Measurements from ENCODE around the gene ASMT. TPM values are rescaled to one million over a fixed set of nuclear protein-coding genes. Genes with fewer than 3 reads are reported as not detected.

ASMT gene
- total RNA-seq, 2 donors from 2014 or later = not detected

DNA sequence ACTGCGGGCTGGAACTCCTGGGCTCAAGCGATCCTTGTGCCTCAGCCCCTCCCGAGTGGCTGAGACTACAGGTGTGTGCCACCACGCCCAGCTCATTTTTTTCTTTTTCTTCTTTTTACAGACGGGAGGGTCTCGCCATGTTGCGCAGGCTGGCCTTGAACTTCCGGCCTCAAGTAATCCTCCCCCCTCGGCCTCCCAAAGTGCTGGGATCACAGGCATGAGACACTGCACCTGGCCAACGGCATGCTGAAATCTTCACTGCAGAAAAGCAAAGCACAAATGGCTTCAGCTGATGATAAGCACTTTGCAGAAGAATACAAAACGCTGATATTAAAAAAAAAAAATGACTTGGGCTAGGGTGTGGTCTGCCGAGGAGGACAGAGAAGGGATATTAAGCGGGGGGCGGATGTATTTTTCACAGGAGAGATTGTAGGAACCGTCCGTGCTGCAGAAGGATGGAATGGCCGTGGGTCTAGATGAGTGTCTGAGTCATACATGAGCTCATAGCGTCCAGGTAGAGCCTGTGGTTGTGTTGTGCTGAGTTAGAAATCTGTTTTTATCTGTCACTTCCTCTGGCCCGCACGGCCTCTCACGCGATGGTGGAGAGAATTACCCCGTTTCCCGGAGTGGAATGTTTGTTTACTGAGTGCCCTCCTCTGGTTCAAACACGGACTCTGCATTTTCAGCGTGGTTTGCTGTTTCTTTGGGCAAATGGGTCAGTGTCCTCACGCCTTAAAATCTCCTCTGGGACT lies 32.0 kb upstream of the ASMT start:
- Histone ChIP-seq H3K9me3 (no peaks in the 10 kb centered on the region), H3K27me3 (no peaks in the 10 kb centered on the region), H3K27ac (no peak overlapping the region), H3K36me3 (no peaks in the 10 kb centered on the region), H3K4me3 (no peak overlapping the region), H3K4me1 (no peaks in the 10 kb centered on the region)
- DNase-seq (ENCODE audit: low spot score) = peak; percentile 57
- TF ChIP-seq, protein P1, sequence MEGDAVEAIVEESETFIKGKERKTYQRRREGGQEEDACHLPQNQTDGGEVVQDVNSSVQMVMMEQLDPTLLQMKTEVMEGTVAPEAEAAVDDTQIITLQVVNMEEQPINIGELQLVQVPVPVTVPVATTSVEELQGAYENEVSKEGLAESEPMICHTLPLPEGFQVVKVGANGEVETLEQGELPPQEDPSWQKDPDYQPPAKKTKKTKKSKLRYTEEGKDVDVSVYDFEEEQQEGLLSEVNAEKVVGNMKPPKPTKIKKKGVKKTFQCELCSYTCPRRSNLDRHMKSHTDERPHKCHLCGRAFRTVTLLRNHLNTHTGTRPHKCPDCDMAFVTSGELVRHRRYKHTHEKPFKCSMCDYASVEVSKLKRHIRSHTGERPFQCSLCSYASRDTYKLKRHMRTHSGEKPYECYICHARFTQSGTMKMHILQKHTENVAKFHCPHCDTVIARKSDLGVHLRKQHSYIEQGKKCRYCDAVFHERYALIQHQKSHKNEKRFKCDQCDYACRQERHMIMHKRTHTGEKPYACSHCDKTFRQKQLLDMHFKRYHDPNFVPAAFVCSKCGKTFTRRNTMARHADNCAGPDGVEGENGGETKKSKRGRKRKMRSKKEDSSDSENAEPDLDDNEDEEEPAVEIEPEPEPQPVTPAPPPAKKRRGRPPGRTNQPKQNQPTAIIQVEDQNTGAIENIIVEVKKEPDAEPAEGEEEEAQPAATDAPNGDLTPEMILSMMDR (IDR thresholded peaks at IDR 0.05) = no peak

DNA sequence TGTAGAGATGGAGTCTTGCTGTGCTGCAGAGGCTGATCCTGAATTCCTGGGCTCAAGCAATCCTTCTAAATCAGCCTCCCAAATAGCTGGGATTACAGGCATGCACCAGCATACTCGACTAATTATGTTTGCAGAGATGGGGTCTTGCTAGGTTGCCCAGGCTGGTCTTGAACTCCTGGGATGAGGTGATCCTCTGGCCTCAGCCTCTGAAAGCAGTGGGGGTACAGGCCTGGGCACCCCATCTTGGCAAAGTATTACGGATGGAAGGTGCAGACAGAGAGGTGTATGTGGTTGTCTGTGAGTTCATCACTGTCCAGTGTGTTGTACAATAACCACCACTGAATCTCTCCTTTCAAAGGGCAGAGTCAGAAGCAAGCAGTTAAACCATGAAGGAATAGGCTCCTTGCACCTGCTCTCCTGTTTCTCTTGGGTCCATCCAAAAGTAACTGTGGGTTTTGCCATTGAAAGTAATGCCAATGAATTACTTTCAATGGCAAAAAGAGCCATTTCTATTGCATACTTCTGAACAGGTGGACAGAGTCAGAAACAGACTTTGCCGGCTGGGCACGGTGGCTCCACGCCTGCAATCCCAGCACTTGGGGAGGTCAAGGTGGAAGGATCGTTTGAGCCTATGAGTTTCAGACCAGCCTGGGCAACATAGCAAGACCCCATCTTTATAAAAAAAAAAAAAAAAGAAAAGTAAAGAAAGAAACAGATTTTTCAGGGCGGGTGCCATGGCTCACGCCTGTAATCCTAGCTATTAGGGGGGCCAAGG lies 30.4 kb upstream of the ASMT start:
- H3K4me3 ChIP-seq = no peak overlapping the region
- H3K27me3 ChIP-seq = no peaks in the 10 kb centered on the region
- no peaks in the 10 kb centered on the region for H3K4me1 ChIP-seq
- peak; percentile 13 for DNase-seq (ENCODE audit: low spot score)
- no peak overlapping the region for H3K27ac ChIP-seq
- TF ChIP-seq, protein P1 (IDR thresholded peaks at IDR 0.05) = no peak
- no peaks in the 10 kb centered on the region for H3K9me3 ChIP-seq
- no peaks in the 10 kb centered on the region for H3K36me3 ChIP-seq

DNA sequence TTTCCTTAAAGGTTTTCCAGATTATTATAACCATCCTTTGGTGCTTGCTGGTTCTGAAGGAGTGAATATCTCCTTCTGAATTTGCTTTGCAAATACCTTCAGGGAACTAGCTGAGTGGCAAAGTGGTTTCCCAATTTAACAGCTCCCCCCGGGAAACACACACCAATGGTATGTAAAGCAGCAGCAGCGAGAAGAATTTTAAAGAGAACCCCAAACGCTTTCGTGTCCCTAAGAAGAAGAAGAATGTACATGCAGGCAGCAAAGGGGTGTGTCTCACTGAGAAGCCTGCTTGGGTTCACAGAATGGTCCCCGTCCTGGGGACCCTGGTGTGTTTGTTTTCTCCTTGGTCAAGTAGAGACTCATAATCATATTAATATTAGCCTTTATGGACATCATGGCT lies 27.7 kb upstream of the ASMT start:
- TF ChIP-seq, protein P1 (IDR thresholded peaks at IDR 0.05) = no peak
- Histone ChIP-seq H3K4me3 (no peak overlapping the region), H3K4me1 (peaks cover 0 to under 1% of the 10 kb centered on the region in 2 donors), H3K27me3 (no peaks in the 10 kb centered on the region), H3K36me3 (no peaks in the 10 kb centered on the region), H3K9me3 (no peaks in the 10 kb centered on the region), H3K27ac (no peak overlapping the region)
- peak; percentile 21 for DNase-seq (ENCODE audit: low spot score)

DNA sequence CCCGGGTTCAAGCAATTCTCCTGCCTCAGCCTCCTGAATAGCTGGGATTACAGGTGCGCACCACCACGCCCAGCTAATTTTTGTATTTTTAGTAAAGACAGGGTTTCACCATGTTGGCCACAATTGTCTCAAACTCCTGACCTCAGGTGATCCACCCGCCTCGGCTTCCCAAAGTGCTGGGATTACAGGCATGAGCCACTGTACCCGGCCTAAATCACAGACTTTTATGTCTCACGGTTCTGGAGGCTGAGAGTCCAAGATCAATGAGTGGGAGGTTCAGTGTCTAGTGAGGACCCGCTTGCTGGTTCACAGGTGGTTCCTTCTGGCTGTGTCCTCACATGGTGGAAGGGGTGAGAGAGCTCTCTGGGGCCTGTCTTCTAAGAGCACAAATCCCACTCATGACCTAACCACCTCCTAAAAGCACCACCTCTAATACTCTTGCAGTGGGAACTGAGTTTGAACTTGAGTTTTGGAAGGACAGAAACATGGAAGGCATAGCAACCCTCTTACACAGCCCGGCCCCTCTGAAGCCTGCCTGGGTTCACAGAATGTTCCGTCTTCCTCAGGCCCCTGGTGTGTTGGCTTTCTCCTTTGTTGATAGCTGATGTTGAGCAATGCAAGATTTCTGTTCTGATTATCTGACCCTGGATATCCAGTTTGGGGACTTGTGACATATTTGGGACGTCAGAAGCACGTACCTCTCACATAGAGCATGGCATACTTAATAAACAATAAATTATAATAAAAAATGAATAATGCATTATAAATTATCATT lies 25.3 kb upstream of the ASMT start:
- peak; percentile 13 for DNase-seq (ENCODE audit: low spot score)
- no peak overlapping the region for H3K27ac ChIP-seq

More for the DNA sequence above, 25.3 kb upstream of the ASMT start:
- TF ChIP-seq, protein P1 (IDR thresholded peaks at IDR 0.05) = no peak
- Histone ChIP-seq H3K27me3 (no peaks in the 10 kb centered on the region), H3K4me3 (no peak overlapping the region), H3K36me3 (peaks cover 13% of the 10 kb centered on the region), H3K9me3 (no peaks in the 10 kb centered on the region), H3K4me1 (peaks cover 0 to 17% of the 10 kb centered on the region in 2 donors)

Data from right atrium auricular region (tissue), 2 donors.